GM10248 (cell line): ENCODE results near the gene WDR82.

ENCODE experiments used
- CTCF ChIA-PET: fragments of 300-600 bp; sonication (Branson Sonifier 250); formaldehyde crosslinking; extraction: SDS; loops from one replicate; lab custom pipeline; 2021; ENCODE audit warnings: antibody characterized with exemption; lab: Yijun Ruan, JAX
- POLR2A ChIA-PET: fragments of 350-650 bp; sonication (Branson Sonifier 250); formaldehyde crosslinking; extraction: SDS; loops from one replicate; lab custom pipeline; 2020; ENCODE audit warnings: antibody characterized with exemption; lab: Yijun Ruan, JAX
- DNase-seq: peaks from one replicate; pipeline ENCODE4 v3.0.0; 2012; ENCODE audit errors: extremely low spot score
- CTCF ChIP-seq: IDR thresholded peaks from 2 replicates; pipeline ENCODE4 v1.5.1; 2012; ENCODE audit warnings: mild to moderate bottlenecking, low read depth; ENCODE audit errors: extremely low read depth, missing control alignments, control extremely low read depth

Gene WDR82

GRCh38 chr3:52218026-52218425, 60.4 kb downstream of the WDR82 start:
- ChIA-PET CTCF (interaction anchor here (1.5 to 11.6 kb wide), 5 partner anchors 11 to 229 kb away, joined by 3 to 172 read pairs (median 98); partner anchors contain the start of gene SEMA3G), POLR2A (no interaction called here)
- no peak for TF ChIP-seq CTCF
- no peak for DNase-seq

GRCh38 chr3:52217409-52217805, 61.0 kb downstream of the WDR82 start:
- POLR2A ChIA-PET: interaction anchor here (1.0 kb wide), 1 partner anchor 8 kb away, joined by 3 read pairs; the partner anchor contains the start of gene TLR9
- no peak for DNase-seq
- no peak for TF ChIP-seq CTCF
- CTCF ChIA-PET: interaction anchor here (1.0 to 11.6 kb wide), 9 partner anchors 8 to 230 kb away, joined by 3 to 172 read pairs (median 5); partner anchors contain the start of genes SEMA3G, TLR9 and WDR82

GRCh38 chr3:52216585-52217408, 61.7 kb downstream of the WDR82 start:
- no peak for TF ChIP-seq CTCF
- no peak for DNase-seq
- POLR2A ChIA-PET: interaction anchor here (1.0 kb wide), 1 partner anchor 9 kb away, joined by 3 read pairs; the partner anchor contains the start of gene TLR9
- CTCF ChIA-PET: interaction anchor here (1.0 to 11.6 kb wide), 9 partner anchors 9 to 230 kb away, joined by 3 to 172 read pairs (median 5); partner anchors contain the start of genes SEMA3G, TLR9 and WDR82

- ChIA-PET POLR2A (interaction anchor here (0.8 to 1.5 kb wide), 3 partner anchors 9 to 219 kb away, joined by 3 to 6 read pairs (median 3); partner anchors contain the start of genes PPM1M and RPL29), CTCF (interaction anchor here (1.6 to 11.6 kb wide), 4 partner anchors 9 to 124 kb away, joined by 5 to 172 read pairs (median 119); partner anchors contain the start of gene TLR9)
- DNase-seq: no peak
- TF ChIP-seq CTCF: no peak
These were observed 63.1 kb downstream of the WDR82 start for GRCh38 chr3:52215351-52215750.

- no peak for TF ChIP-seq CTCF
- POLR2A ChIA-PET: interaction anchor here (0.6 kb wide), 1 partner anchor 1977 kb away, joined by 5 read pairs; no protein-coding TSS in a partner anchor
- CTCF ChIA-PET: interaction anchor here (0.9 to 10.4 kb wide), 4 partner anchors 7 to 65 kb away, joined by 3 to 172 read pairs (median 50); partner anchors contain the start of gene WDR82
- DNase-seq: no peak
These were observed 64.5 kb downstream of the WDR82 start for GRCh38 chr3:52213901-52214300.

GRCh38 chr3:52213005-52213404, 65.4 kb downstream of the WDR82 start:
- POLR2A ChIA-PET: no interaction called here
- TF ChIP-seq CTCF: no peak
- CTCF ChIA-PET: interaction anchor here (0.9 to 13.3 kb wide), 3 partner anchors 6 to 65 kb away, joined by 3 to 172 read pairs (median 3); partner anchors contain the start of gene WDR82
- DNase-seq: no peak
